Measurements from ENCODE around the gene BLM. TPM values are rescaled to one million over a fixed set of nuclear protein-coding genes. Genes with fewer than 3 reads are reported as not detected.

Gene BLM
- polyA plus RNA-seq, 2 of the 4 experiments (the other 2 are of a cell fraction) = 10.5 to 15.2 TPM

DNA sequence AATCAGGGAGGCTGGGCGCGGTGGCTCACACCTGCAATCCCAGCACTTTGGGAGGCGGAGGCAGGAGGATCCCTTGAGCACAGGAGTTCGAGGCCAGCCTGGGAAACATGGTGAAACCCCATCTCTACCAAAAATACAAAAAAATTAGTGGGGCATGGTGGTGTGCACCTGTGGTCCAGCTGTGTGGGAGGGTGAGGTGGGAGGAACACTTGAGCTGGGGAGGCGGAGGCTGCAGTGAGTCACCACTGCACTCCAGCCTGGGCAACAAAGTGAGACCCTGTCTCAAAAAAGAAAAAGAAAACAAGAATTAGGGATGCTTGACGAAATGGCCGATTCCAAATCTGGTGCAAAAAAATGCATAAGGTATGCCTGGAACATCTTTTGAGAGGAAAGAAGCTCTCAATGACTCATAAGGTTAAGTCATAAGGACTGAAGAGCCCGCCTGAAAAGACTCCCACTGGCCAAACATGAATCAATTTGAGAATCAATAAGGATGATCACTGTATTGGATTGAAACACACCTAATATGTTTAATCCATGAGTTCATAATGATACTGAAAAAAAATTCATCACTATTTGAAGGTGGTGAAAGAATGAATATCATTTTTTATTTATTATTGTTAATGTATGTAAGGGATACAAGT lies 27.7 kb downstream of the BLM start:
- no peaks in the 10 kb centered on the region for H3K9me3 ChIP-seq
- H3K27ac ChIP-seq = no peak overlapping the region
- FAIRE-seq (no peak), DNase-seq (ENCODE audit: low read depth in 1 of 2, low spot score in 1 of 2) (no peak), ATAC-seq (no peak)
- CTCF ChIA-PET = interaction anchor here (1.3 to 1.4 kb wide), 2 partner anchors 99 to 141 kb away, joined by 3 to 4 read pairs; no protein-coding TSS in a partner anchor
- POLR2A ChIA-PET = no interaction called here
- WGBS (ENCODE audit: missing lambda C conversion rate) = 94% methylated on average over 8 of the region's 8 CpGs
- H3K4me1 ChIP-seq = no peaks in the 10 kb centered on the region
- no peak for TF ChIP-seq MAZ (IDR thresholded peaks at IDR 0.05; ENCODE audit: borderline replicate concordance, low read depth, low read length)
- TF ChIP-seq RCOR1 (IDR thresholded peaks at IDR 0.05; ENCODE audit: low read depth, low read length) = no peak
- no peak for TF ChIP-seq RARB (CRISPR knock-in tag; IDR thresholded peaks at IDR 0.05)
- no peak for TF ChIP-seq HOXB13 (CRISPR knock-in tag; IDR thresholded peaks at IDR 0.05; ENCODE audit: low read depth)
- no peak for TF ChIP-seq HDAC2 (IDR thresholded peaks at IDR 0.05)
- no peak for TF ChIP-seq MYC (IDR thresholded peaks at IDR 0.05; ENCODE audit: borderline replicate concordance, low read length)
- no peak for TF ChIP-seq ELK1 (IDR thresholded peaks at IDR 0.05; ENCODE audit: low read depth, low read length)
- TF ChIP-seq RAD21 (conservative IDR thresholded peaks at IDR 0.05 in 1 of 2, IDR thresholded peaks at IDR 0.05 in 1 of 2) = no peak
- no peak for TF ChIP-seq JUNB (IDR thresholded peaks at IDR 0.05)
- TF ChIP-seq SMC3 (IDR thresholded peaks at IDR 0.05) = no peak
- TF ChIP-seq NPAS2 (CRISPR knock-in tag; IDR thresholded peaks at IDR 0.05; ENCODE audit: borderline replicate concordance) = no peak
- TF ChIP-seq SREBF2 (IDR thresholded peaks at IDR 0.05) = no peak
- TF ChIP-seq RNF2 (IDR thresholded peaks at IDR 0.05; ENCODE audit: borderline replicate concordance, low read depth) = no peak
- TF ChIP-seq, protein P1, sequence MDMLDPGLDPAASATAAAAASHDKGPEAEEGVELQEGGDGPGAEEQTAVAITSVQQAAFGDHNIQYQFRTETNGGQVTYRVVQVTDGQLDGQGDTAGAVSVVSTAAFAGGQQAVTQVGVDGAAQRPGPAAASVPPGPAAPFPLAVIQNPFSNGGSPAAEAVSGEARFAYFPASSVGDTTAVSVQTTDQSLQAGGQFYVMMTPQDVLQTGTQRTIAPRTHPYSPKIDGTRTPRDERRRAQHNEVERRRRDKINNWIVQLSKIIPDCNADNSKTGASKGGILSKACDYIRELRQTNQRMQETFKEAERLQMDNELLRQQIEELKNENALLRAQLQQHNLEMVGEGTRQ (IDR thresholded peaks at IDR 0.05) = no peak
- TF ChIP-seq PBX3 (IDR thresholded peaks at IDR 0.05) = no peak
- H3K4me2 ChIP-seq = no peak overlapping the region
- H3K4me3 ChIP-seq = no peak overlapping the region

- no peak for FAIRE-seq
- POLR2A ChIA-PET = no interaction called here
Observed at GRCh38 chr15:90749754-90750153, 32.6 kb downstream of the BLM start.

More at GRCh38 chr15:90749754-90750153, 32.6 kb downstream of the BLM start:
- no peak for TF ChIP-seq JUNB (IDR thresholded peaks at IDR 0.05)
- no peak for TF ChIP-seq PBX3 (IDR thresholded peaks at IDR 0.05)
- TF ChIP-seq, protein P1 (IDR thresholded peaks at IDR 0.05) = no peak
- TF ChIP-seq TFCP2L1 (CRISPR knock-in tag; IDR thresholded peaks at IDR 0.05) = no peak
- TF ChIP-seq JUN (IDR thresholded peaks at IDR 0.05) = no peak
- no peak for TF ChIP-seq NPAS2 (CRISPR knock-in tag; IDR thresholded peaks at IDR 0.05; ENCODE audit: borderline replicate concordance)
- TF ChIP-seq EHMT2 (IDR thresholded peaks at IDR 0.05; ENCODE audit: low read depth) = no peak
- CTCF ChIA-PET = interaction anchor here (1.3 kb wide), 1 partner anchor 136 kb away, joined by 4 read pairs; no protein-coding TSS in a partner anchor
- no peak overlapping the region for H3K4me3 ChIP-seq
- DNase-seq (ENCODE audit: low read depth in 1 of 2, low spot score in 1 of 2) (no peak), ATAC-seq (no peak)
- no peak overlapping the region for H3K27ac ChIP-seq
- WGBS (ENCODE audit: missing lambda C conversion rate) = 90% methylated on average over 3 of the region's 3 CpGs
- no peak overlapping the region for H3K4me2 ChIP-seq
- H3K4me1 ChIP-seq = no peaks in the 10 kb centered on the region
- no peaks in the 10 kb centered on the region for H3K9me3 ChIP-seq
